Measurements from ENCODE around the gene QARS1. TPM values are rescaled to one million over a fixed set of nuclear protein-coding genes. Genes with fewer than 3 reads are reported as not detected.

Gene QARS1
- total RNA-seq, 1 experiment from 2014 or later, result 111 TPM

GRCh38 chr3:49108346-49108745 lies 3.8 kb upstream of the QARS1 start:
- Histone ChIP-seq H3K27me3 (replicated peaks) (no peaks in the 10 kb centered on the region), H3K36me3 (peaks cover 55% of the 10 kb centered on the region), H3K27ac (no peak overlapping the region), H3K4me3 (no peak overlapping the region), H3K4me1 (replicated peaks) (peaks cover 10% of the 10 kb centered on the region), H3K9me3 (replicated peaks) (no peaks in the 10 kb centered on the region)
- DNase-seq (ENCODE audit: low read depth in 1 of 2, low spot score in 2 of 2), result no peak

DNA sequence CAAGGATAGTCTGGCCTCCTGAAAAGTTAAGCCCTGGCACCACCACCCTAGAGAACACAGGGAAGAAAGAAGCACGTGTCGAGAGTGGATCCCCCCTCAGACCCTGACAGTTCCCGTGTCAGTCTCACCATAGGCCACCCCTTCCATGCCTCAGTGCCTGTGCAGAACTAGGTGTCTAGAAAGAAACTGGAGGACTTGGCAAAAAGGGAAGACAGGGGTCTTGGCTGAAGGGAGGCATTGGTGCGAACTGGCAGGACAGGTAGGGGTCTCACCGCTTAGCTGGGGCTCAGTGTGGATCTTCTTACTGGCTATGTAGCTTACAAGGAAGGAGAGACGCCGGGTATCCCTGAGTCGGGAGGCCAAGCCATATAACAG lies 518 bp downstream of the QARS1 start:
- no peak for DNase-seq (ENCODE audit: low read depth in 1 of 2, low spot score in 2 of 2)
- H3K27ac ChIP-seq, result peak overlapping the region; percentile 48; the same call in 1 of the 2 replicates
- H3K36me3 ChIP-seq, result peaks cover 61% of the 10 kb centered on the region
- no peaks in the 10 kb centered on the region for H3K9me3 ChIP-seq (replicated peaks)
- H3K4me3 ChIP-seq, result peak overlapping the region; percentile 64
- H3K4me1 ChIP-seq (replicated peaks), result peaks cover 10% of the 10 kb centered on the region
- no peaks in the 10 kb centered on the region for H3K27me3 ChIP-seq (replicated peaks)

DNA sequence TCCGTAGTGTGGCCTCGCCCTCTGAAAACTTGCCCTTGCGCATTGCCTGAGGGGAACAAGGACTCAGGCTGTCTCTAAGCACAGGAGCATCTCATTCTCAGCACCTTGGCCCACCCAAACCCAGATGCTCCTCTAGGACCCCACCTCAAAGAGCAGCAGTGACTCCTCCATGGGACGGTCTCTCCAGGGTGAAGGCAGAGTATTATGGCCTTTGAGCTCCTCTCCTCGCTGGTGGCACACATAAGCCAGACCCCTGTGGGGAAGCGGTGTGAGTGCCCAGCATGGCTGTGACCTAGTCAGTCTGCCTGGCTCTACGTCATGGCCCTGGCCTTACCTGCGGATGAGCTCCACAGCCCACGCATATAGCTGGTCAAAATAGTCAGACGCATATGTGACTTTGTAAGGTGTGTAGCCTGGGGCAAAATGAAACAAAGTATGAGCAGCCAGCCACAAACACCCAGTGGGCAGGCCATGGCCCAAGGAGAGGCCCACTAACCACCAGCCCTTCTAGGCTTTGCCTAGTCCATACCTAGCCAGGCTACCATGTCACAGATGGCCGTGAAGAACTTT lies 4.4 kb downstream of the QARS1 start:
- H3K27me3 ChIP-seq (replicated peaks), result no peaks in the 10 kb centered on the region
- no peak for DNase-seq (ENCODE audit: low read depth in 1 of 2, low spot score in 2 of 2)
- H3K27ac ChIP-seq, result no peak overlapping the region
- H3K4me1 ChIP-seq (replicated peaks), result peaks cover 8% of the 10 kb centered on the region
- no peaks in the 10 kb centered on the region for H3K9me3 ChIP-seq (replicated peaks)
- H3K4me3 ChIP-seq, result no peak overlapping the region
- H3K36me3 ChIP-seq, result peaks cover 79% of the 10 kb centered on the region

DNA sequence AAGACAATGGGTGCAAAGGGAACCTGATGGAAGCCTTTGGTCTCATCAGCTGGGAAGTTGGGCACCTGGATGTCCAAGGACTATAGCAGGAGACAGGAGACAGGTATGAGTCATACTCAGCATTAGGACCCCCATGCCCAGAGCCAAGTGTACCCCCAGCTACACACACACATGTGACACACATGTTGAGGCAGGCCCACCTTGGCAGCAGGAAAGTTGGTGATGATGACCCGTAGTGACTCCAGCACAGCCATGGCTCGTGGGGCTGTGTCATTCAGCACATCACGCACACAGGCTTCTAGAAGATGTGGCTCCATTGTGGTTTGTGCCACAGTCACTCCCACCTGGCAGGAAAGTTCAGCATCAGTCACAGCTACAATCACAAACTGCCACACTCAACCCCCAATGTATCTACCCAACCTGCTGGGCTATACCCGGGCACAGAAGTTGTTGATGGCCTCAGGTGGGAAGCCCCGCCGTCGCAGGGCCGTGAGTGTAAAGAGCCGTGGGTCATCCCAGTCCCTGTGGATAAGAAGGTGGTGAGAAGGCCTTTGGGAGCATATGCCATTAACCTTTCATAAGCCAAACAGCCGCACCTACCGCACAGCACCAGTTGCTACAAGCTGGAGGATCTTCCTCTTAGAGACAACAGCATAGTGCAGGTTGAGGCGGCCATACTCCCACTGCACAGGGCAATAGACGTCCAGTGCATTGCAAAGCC lies 5.5 kb downstream of the QARS1 start:
- H3K9me3 ChIP-seq (replicated peaks), result no peaks in the 10 kb centered on the region
- H3K4me1 ChIP-seq (replicated peaks), result peaks cover 13% of the 10 kb centered on the region
- H3K27me3 ChIP-seq (replicated peaks), result no peaks in the 10 kb centered on the region
- DNase-seq (ENCODE audit: low read depth in 1 of 2, low spot score in 2 of 2), result no peak
- H3K27ac ChIP-seq, result no peak overlapping the region
- peaks cover 76% of the 10 kb centered on the region for H3K36me3 ChIP-seq
- no peak overlapping the region for H3K4me3 ChIP-seq

- H3K27me3 ChIP-seq (replicated peaks), result no peaks in the 10 kb centered on the region
- no peak overlapping the region for H3K27ac ChIP-seq
- no peak overlapping the region for H3K4me3 ChIP-seq
- DNase-seq (ENCODE audit: low read depth in 1 of 2, low spot score in 2 of 2), result no peak
- peaks cover 75% of the 10 kb centered on the region for H3K36me3 ChIP-seq
- no peaks in the 10 kb centered on the region for H3K9me3 ChIP-seq (replicated peaks)
- H3K4me1 ChIP-seq (replicated peaks), result peaks cover 7% of the 10 kb centered on the region
These were observed 6.1 kb downstream of the QARS1 start for GRCh38 chr3:49098429-49098828.

GRCh38 chr3:49093853-49094767 lies 10.4 kb downstream of the QARS1 start, which contains the start of gene QRICH1:
Gene QRICH1, minus strand, starts transcription at chr3:49094071. Its CDS starts 17,054 bp downstream, at chr3:49077017.
- Histone ChIP-seq H3K9me3 (replicated peaks) (no peaks in the 10 kb centered on the region), H3K27ac (peak within 1 kb of the TSS; percentile 88), H3K27me3 (replicated peaks) (no peaks in the 10 kb centered on the region), H3K36me3 (peaks cover 67% of the 10 kb centered on the region), H3K4me3 (peak within 1 kb of the TSS; percentile 68), H3K4me1 (replicated peaks) (peaks cover 14% of the 10 kb centered on the region)
- peak; percentile 97 to 99 for DNase-seq (ENCODE audit: low read depth in 1 of 2, low spot score in 2 of 2)

- Histone ChIP-seq H3K4me3 (peak overlapping the region; percentile 68), H3K27ac (peak overlapping the region; percentile 88), H3K36me3 (peaks cover 58% of the 10 kb centered on the region), H3K9me3 (replicated peaks) (no peaks in the 10 kb centered on the region), H3K4me1 (replicated peaks) (peaks cover 14% of the 10 kb centered on the region), H3K27me3 (replicated peaks) (no peaks in the 10 kb centered on the region)
- DNase-seq (ENCODE audit: low read depth in 1 of 2, low spot score in 2 of 2), result peak; percentile 70 to 77
These were observed 11.4 kb downstream of the QARS1 start for GRCh38 chr3:49092938-49093852.

DNA sequence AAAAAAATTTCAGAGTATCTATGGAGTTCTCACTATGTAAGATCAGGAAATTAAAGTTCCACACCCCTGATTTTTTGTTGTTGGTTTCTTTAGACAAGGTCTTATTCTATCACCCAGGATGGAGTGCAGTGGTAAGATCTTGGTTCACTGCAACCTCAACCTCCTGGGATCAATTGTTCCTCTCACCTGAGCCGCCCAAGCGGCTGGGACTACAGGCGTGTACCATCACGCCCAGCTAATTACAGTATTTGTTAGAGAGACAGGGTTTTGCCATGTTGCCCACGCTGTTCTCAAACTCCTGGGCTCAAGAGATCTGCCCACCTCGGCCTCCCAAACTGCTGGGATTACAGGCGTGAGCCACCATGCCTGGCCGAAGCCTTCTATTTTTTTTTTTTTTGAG lies 23.1 kb downstream of the QARS1 start:
- Histone ChIP-seq H3K27ac (no peak overlapping the region), H3K27me3 (replicated peaks) (no peaks in the 10 kb centered on the region), H3K9me3 (replicated peaks) (no peaks in the 10 kb centered on the region), H3K4me1 (replicated peaks) (no peaks in the 10 kb centered on the region), H3K4me3 (no peak overlapping the region), H3K36me3 (peaks cover 16% of the 10 kb centered on the region)
- DNase-seq (ENCODE audit: low read depth in 1 of 2, low spot score in 2 of 2), result no peak

DNA sequence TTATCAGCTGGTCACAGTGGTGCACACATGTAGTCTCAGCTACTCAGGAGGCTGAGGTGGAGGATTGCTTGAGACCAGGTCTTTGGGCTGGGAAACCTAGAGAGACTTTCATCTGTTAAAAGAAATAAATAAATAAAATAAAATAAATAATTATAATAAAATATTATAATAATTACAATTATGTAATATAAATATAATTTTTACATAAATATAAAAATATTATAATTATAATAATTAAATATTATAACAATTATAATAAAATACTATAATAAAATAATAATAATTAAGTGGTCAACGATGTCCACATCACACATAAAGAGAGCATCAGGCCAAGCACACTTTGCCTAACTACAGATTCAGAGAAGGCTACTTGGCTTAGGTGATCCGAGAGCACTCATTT lies 25.3 kb downstream of the QARS1 start:
- H3K36me3 ChIP-seq, result peaks cover 35% of the 10 kb centered on the region
- no peaks in the 10 kb centered on the region for H3K4me1 ChIP-seq (replicated peaks)
- DNase-seq (ENCODE audit: low read depth in 1 of 2, low spot score in 2 of 2), result no peak
- H3K4me3 ChIP-seq, result no peak overlapping the region
- H3K9me3 ChIP-seq (replicated peaks), result no peaks in the 10 kb centered on the region
- H3K27ac ChIP-seq, result no peak overlapping the region
- H3K27me3 ChIP-seq (replicated peaks), result no peaks in the 10 kb centered on the region

- no peaks in the 10 kb centered on the region for H3K27me3 ChIP-seq (replicated peaks)
- H3K4me1 ChIP-seq (replicated peaks), result no peaks in the 10 kb centered on the region
- DNase-seq (ENCODE audit: low read depth in 1 of 2, low spot score in 2 of 2), result no peak
- peaks cover 55% of the 10 kb centered on the region for H3K36me3 ChIP-seq
- no peak overlapping the region for H3K4me3 ChIP-seq
- H3K9me3 ChIP-seq (replicated peaks), result no peaks in the 10 kb centered on the region
- H3K27ac ChIP-seq, result no peak overlapping the region
These were observed 27.9 kb downstream of the QARS1 start for GRCh38 chr3:49076646-49077045.

- no peak overlapping the region for H3K27ac ChIP-seq
- no peaks in the 10 kb centered on the region for H3K9me3 ChIP-seq (replicated peaks)
- no peaks in the 10 kb centered on the region for H3K4me1 ChIP-seq (replicated peaks)
- H3K27me3 ChIP-seq (replicated peaks), result no peaks in the 10 kb centered on the region
- DNase-seq (ENCODE audit: low read depth in 1 of 2, low spot score in 2 of 2), result no peak
- H3K36me3 ChIP-seq, result peaks cover 60% of the 10 kb centered on the region
- H3K4me3 ChIP-seq, result no peak overlapping the region
These were observed 28.4 kb downstream of the QARS1 start for GRCh38 chr3:49076116-49076515.

DNA sequence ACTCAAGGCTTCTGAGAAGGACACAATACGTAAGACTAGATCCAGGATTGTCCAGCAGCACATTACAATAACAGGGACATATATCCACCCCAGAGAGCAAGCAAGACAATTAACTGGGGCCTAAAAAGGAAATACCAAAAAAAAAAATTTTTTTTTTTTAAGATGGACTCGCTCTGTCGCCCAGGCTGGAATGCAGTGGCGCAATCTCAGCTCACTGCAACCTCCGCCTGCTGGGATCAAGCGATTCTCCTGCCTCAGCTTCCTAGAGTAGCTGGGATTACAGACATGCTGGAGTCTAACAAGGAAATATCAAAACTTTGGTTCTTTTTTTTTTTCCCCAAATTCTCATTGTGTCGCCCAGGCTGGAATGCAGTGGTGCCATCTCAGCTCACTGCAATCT lies 46.5 kb downstream of the QARS1 start:
- DNase-seq (ENCODE audit: low read depth in 1 of 2, low spot score in 2 of 2), result no peak
- Histone ChIP-seq H3K4me1 (replicated peaks) (peaks cover 9% of the 10 kb centered on the region; the same call in 1 of the 2 replicates), H3K27ac (no peak overlapping the region), H3K27me3 (replicated peaks) (no peaks in the 10 kb centered on the region), H3K9me3 (replicated peaks) (no peaks in the 10 kb centered on the region), H3K4me3 (no peak overlapping the region), H3K36me3 (peaks cover 66% of the 10 kb centered on the region)

DNA sequence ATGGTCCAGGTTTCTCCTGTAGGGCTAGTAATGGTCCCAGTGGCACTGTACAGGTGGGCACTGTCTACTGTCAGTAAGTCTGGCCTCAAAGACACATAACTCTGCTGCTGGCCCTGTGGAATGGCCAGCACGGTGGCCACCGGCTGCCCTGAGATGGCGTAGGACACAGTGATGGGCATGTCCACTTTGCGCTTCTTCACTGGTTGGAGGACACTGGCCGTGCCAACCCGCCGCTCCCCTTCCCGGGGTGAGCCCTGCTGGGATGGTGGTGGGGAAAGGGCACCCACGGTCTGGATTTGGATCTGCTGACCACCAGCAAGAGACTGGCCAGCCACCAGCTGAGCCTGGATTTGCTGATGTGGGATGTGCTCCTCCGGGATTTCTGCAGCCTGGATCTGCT lies 47.3 kb downstream of the QARS1 start:
- peaks cover 72% of the 10 kb centered on the region for H3K36me3 ChIP-seq
- no peak for DNase-seq (ENCODE audit: low read depth in 1 of 2, low spot score in 2 of 2)
- no peak overlapping the region for H3K4me3 ChIP-seq
- H3K9me3 ChIP-seq (replicated peaks), result no peaks in the 10 kb centered on the region
- H3K4me1 ChIP-seq (replicated peaks), result peaks cover 9% of the 10 kb centered on the region; the same call in 1 of the 2 replicates
- H3K27ac ChIP-seq, result no peak overlapping the region
- H3K27me3 ChIP-seq (replicated peaks), result no peaks in the 10 kb centered on the region
